ENCODE measurements around the gene KLC4.

- TF ChIP-seq, protein P1, sequence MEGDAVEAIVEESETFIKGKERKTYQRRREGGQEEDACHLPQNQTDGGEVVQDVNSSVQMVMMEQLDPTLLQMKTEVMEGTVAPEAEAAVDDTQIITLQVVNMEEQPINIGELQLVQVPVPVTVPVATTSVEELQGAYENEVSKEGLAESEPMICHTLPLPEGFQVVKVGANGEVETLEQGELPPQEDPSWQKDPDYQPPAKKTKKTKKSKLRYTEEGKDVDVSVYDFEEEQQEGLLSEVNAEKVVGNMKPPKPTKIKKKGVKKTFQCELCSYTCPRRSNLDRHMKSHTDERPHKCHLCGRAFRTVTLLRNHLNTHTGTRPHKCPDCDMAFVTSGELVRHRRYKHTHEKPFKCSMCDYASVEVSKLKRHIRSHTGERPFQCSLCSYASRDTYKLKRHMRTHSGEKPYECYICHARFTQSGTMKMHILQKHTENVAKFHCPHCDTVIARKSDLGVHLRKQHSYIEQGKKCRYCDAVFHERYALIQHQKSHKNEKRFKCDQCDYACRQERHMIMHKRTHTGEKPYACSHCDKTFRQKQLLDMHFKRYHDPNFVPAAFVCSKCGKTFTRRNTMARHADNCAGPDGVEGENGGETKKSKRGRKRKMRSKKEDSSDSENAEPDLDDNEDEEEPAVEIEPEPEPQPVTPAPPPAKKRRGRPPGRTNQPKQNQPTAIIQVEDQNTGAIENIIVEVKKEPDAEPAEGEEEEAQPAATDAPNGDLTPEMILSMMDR (IDR thresholded peaks at IDR 0.05): no peak
- TF ChIP-seq POLR2AphosphoS5 (IDR thresholded peaks at IDR 0.05): no peak
- no peak for TF ChIP-seq POLR2A (IDR thresholded peaks at IDR 0.05)
These were observed 37.1 kb downstream of the KLC4 start for GRCh38 chr6:43096451-43097097.

All from gastroesophageal sphincter (tissue), 3 donors.